Measurements from ENCODE around the gene NEU1.
A peak's percentile ranks its signal among the peaks of the same experiment; 100 is the strongest.
"Not testable (repeated sequence)": the region's sequence is repeated elsewhere in the genome, so short reads cannot be mapped to it uniquely, and the experiment has no call there.

NEU1 gene

DNA sequence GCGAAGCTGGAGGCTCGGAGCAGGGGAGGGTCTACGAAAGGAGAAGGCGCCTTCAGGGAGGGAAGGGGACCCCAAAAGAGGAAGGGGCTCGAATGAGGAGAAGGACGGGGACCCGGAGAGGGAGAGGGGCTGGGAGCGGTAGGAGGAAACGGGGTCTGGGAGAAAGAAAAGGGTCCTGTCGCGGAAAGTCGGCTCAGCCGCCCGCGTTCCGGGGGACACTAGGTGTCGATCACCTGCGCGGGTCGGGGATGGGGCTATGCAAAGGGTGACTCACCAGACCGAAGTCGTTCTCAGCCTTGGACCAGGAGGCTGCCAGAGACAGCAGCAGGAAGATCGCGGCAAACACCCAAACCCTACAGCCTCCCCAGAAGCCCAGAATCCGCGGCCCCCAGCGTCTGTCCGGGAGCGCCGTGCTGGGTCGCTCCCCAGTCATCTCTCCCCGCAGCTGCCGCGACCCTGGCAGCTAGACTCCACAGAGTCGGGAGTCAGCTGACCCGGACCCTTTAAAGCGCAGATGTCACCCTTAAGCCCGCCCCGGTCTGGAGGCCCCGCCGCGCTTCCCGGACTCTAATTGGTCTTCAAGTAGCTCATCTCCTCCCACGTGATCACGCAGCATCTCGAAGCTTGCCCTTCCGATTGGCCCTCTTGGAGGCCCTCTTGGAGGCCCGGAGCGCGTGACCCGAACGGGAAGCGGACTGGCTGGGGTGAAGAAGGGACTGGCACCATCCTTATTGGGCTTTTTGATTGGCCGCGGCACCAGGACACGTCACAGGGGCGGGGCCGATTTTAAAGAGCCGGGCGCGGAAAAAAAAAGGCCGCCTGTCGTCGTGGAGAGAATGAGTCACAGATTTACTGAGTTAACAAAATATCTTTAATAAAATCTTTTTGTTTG lies at the start of gene NEU1:
TSS of gene NEU1 (minus strand) at position 478 of the 892 bp plus-strand sequence. CDS start at position 433, 45 bp downstream.
- peak; percentile 100 for DNase-seq

DNA sequence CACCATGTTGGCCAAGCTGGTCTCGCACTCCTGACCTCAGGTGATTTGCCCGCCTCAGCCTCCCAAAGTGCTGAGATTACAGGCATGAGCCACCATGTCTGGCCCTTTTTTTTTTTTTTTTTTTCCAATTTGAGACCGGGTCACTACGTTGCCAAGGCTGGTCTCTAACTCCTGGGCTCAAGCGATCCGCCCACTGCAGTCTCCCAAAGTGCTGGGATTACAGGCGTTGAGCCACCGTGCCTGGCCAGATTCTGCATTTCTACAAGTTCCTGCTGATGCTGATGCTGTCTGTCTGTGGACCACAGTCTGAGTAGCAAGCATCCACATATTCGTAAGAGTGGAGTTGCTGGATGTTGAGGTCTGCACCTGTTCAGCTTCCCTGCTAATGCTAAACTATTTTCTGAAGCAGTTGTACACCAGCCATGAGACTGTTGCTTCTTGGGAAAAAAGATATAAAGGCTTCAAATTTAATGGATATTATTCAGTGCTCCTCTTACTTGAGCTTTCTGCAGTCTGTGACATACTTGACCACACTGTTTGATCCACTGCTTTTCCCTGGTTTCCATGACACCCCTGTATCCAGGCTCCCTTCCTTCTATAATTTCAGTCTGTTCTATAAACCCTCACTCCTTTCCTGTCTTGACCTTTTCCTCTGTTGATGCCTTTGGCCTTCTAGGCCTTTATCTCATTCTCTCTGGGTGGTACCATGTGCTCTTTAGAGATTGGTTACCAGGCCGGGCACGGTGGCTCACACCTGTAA lies 49.4 kb upstream of the NEU1 start:
- no peak for DNase-seq

DNA sequence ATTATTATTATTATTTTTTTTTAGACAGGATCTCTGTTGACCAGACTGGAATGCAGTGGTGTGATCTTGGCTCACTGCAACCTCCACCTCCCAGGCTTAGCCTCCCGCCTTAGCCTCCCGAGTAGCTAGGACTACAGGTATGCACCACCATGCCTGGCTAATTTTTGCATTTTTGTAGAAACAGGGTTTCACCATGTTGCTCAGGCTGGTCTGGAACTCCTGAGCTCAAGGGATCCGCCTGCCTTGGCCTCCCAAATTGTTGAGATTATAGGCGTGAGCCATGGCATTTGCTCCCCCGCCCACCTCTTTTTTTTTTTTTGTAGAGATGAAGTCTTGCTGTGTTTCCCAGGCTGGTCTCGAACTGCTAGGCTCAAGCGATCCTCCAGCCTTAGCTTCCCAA lies 46.7 kb upstream of the NEU1 start:
- not testable (repeated sequence) for DNase-seq

DNA sequence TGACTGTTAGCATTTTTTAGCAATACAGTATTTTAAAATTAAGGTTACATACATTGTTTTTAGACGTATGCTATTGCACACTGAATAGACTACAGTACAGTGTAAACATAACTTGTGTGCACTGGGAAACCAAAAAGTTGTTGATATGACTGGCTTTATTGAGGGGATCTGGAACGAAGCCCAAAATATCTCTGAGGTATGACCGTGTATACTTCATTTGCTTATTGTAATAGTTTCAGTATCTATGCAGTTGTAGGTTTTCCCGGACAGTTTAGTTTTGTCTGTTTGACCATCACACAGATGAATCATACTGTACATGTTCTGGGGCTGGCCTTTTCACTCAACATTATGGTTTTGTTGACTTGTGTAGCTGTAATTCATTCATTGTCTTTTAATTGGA lies 46.2 kb upstream of the NEU1 start:
- DNase-seq = no peak

DNA sequence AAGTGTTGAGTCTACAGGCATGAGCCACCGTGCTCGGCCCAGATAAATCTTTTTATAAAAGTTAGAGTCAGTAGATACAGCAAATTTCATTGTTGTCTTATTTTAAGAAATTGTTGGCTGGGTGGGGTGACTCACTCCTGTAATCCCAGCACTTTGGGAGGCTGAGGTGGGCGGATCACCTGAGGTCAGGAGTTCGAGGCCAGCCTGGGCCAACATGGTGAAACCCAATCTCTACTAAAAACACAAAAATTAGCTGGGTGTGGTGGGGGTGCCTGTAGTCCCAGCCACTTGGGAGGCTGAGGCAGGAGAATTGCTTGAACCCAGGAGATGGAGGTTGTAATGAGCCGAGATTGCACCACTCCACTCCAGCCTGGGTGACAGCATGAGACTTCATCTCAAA lies 45.6 kb upstream of the NEU1 start:
- not testable (repeated sequence) for DNase-seq

DNA sequence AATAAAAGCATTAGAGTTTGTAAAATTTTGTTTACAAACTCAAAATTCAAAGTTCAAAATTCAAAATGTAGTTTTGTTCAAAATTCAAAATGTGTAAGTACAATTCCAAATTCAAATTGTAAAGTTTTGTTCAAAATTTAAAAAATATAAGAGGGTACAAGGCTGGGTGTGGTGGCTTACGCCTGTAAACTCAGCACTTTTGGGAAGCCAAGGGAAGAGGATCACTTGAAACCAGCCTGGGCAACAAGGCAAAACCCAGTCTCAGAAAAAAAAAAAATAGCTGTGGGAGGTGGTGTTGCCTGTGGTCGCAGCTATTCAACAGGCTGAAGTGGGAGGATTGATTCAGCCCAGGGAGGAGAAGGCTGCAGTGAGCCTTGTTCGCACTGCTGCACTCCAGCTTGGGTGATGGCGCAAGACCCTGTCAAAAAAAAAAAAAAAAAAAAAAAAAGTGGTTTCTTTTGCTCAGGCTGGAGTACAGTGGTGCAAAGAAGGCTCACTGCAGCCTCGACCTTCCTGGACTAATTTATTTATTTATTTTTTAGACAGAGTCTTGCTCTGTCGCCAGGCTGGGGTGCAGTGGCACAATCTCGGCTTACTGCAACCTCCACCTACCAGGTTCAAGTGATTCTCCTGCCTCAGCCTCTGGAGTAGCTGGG lies 44.7 kb upstream of the NEU1 start:
- DNase-seq = no peak

DNA sequence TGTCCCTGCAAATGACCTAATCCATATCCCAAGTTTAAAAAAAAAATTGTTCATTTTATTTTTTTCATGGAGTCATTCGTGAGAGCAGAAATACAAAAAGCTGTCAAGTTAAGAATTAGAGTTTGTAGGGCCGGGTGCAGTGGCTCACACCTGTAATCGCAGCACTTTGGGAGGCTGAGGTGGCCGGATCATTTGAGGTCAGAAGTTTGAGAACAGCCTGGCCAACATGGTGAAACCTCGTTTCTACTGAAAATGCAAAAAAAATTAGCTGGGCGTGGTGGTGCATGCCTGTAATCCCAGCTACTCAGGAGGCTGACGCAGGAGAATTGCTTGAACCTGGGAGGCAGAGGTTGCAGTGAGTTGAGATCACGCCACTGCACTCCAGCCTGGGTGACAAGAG lies 44.1 kb upstream of the NEU1 start:
- DNase-seq = not testable (repeated sequence)

DNA sequence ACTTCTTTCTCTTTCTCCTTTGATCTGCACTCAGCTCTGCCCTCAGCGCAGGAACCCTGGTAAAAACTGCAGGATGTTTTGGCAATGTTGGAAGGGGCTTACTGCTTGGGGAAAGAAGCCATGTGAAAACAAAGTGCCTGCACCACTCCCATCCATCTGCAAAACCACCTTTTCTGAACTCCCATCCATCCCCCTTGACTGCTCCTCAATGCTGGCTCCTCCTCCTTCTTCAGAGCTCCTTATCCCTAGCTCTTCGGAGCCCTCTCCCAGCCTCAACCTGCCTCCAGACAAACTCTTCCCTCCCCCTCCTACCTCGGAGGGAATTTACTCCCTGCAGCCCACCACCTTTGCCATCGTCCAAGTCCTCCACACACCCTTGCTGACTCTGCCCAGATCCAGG lies 43.5 kb upstream of the NEU1 start:
- no peak for DNase-seq

DNA sequence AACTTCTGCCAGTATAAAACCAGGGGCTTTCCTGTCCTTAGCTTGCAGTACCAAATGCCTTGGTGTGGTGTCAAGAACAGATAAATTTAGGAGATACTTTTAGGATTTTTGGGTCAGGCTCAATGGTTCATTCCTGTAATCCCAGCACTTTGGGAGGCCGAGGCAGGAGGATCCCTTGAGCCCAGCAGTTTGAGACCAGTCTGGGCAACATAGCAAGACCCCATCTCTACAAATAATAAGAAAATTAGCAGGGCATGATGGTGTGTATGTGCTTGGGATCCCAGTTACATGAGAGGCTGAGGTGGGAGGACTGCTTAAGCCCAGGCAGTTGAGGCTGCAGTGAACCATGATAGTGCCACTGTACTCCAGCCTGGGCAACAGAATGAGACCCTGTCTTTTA lies 42.4 kb upstream of the NEU1 start:
- no peak for DNase-seq

DNA sequence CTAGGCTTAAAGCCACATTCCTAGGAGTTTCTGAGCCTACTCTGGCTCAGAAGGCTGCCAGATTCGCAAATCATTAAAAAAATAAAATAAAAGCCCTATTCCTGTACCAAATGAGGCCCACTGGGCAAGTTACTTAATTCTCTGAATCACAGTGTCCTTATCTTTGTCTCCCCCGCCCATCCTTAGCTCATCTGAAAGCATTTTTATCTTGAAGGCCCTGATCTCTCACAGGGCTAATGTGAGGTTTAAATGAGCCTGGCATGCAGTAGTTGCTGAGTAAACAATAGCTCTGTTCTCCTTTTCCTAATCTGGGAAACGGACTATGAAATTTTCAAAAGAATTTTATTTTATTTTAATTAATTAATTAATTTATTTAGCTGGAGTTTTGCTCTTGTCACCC lies 41.3 kb upstream of the NEU1 start:
- no peak for DNase-seq

DNA sequence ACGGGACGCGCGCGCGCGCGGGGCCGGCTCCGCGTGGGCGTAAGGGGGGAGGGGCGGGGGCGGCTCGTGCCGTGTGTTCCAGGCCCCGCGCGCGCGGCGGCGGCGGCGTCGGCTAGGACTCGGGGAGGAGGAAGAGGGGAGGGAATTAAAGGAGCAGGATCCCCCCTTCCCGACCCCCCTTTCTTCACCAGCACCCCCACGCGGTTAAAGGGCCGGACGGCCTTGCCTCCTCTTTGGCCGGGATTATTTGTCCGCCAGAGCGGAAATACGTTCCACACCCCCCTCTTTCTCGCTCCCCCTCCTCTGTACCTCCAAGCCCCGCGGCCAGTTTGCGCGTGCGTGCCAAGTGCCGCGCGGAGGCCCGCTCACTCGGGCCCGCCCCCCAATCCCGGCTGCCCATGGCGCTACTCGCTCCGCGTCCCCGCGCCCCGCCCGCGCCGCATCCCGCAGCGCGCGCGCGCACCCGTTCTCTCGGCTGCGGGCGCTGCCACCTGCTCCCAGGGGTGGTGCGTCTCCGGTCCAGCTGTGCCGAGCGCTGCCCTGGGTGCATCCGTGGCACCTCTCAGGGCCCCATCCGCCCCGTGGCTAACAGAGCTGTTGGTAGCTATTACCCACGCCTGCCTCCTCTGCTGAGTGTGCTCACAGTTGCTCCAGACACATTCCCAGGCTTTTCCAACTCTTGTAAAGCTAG lies 39.5 kb upstream of the NEU1 start, which contains the start of gene ZBTB12:
TSS of gene ZBTB12 (minus strand) at position 134 of the 691 bp plus-strand sequence. CDS start 781 bp downstream, outside the sequence.
- DNase-seq = peak; percentile 91

DNA sequence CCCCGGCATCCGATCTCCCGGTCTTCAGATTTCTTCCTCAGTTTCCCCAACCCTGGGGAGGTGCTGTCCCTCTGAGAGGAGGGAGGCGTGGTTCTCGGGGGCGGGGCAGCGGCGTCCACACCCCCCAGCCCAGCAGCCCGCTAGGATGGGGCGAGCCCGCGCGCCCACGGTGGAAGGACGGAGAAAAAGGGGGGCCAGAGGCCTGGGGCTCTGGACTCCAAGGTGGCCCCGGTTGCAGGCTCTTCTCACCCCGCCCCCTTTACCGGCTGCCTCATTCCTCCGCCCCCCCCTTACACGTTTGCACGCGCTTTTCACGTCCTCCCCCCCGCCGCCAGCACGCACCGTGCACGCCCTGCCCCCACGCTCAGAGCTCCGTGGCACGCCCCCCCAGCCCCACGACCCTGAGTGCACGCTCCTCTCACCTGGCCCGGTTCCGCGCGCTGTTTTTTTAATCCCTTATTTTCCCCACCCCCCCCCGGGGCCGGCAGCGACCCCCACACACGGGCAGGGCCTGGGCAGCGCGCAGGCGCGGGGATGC lies 38.9 kb upstream of the NEU1 start:
- peak; percentile 63 for DNase-seq

DNA sequence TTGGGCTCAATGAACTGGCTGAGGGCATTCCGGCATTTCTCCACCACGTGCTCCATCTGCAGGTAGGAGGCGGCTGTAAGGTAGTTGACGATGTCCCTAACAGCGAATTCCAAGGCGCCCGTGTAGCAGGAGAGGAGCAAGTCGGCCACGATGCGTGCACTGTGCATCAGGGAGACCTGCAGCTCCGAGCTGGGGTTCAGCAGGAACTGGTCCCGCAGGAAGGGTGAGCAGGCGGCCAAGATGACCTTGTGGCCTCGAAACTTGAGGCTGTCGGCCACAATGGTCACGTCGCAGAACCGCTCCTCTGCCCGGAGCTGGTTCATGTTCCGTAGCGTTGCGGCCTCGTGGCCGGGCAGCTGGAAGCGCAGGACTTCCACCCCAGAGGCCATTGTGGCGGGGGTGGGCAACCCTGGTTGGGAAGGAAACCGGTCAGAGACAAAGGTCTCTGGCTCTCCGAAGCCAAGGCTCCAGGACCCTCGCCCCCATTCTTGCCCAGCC lies 38.3 kb upstream of the NEU1 start:
- no peak for DNase-seq

DNA sequence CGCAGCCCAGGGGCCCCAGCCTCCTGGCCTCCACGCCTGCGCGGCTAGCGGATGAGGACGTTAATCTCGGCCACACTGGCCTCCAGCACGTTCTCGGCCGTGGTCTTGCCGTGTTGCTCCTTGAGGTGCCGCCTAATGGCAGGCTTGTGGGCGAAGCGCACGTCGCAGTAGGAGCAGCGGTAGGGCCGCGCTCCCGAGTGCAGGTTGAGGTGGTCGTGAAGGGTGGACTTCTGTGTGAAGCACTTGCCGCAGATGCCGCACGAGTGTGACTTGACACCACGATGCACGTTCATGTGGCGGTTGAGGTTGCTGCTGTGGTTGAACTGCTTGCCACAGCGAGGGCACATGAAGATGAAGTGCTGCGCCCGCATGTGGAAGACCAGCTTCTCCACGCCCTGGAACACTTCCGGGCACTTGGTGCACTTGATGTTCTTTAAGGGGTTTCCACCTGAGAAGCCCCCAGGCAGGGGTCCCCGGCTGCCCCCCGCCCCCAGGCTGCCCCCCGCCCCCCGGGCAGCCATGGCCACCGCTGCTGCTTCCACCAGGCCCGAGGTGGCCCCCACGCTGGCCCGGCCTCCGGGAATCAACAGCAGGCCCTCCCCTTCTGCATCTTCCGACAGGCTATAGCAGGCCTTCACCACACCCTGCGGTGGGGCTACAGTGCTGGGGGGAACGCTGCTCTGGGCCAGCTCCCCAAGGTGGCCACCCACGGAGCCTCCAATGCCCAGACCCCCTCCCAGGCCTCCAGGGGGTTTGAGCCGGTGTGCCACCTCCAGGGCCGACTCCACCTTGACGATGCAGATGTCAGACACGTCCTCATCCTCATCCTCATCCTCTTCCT lies 37.5 kb upstream of the NEU1 start:
- DNase-seq = peak; percentile 40

DNA sequence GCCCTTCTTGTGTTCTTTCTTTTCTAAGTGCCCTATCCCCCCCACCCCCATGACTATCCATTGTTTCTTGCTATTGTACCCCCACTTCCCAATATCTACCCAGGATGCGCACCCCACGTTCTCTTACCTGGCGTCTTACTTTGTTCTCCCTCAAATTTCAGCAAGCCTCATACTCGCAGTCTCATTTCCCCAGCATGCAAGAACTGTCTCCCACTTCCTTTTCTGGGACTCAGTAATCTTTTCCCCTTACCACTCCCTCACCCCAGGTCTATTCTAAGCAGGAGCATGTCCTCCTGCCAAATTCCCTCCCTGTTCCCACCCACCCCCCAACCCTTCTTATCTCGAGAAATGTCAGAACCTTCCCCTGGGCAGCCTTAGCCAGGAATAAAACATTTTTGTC lies 36.6 kb upstream of the NEU1 start:
- DNase-seq = no peak

DNA sequence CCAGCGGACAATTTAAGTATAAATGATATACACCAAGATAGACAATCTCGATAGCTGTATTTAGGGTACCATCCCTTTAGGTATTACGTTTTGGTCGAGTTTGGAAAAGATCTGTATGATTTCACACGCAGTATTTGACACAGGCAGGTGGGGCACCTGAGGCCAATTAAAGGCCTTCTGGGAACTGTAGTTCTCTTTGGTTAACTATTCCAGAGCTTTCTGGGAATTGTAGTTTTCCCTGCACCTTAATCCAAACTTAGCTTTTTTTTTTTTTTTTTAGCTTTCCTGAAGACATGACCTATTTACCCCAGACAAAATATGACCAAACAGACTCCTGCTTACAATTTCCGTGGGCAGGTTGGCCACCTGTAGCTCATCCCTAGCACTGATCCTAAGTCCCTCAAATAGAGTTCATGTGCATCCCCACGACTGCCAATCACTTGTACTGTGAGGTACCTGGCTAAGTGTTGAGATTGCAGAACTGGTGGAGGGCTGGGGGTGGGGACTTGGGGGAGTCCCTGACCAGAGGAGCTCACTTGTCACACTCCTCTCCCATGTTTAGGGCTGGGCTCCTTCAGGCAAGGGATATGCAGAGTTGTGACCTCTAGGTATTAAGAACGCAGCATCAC lies 35.9 kb upstream of the NEU1 start:
- DNase-seq = peak; percentile 74

DNA sequence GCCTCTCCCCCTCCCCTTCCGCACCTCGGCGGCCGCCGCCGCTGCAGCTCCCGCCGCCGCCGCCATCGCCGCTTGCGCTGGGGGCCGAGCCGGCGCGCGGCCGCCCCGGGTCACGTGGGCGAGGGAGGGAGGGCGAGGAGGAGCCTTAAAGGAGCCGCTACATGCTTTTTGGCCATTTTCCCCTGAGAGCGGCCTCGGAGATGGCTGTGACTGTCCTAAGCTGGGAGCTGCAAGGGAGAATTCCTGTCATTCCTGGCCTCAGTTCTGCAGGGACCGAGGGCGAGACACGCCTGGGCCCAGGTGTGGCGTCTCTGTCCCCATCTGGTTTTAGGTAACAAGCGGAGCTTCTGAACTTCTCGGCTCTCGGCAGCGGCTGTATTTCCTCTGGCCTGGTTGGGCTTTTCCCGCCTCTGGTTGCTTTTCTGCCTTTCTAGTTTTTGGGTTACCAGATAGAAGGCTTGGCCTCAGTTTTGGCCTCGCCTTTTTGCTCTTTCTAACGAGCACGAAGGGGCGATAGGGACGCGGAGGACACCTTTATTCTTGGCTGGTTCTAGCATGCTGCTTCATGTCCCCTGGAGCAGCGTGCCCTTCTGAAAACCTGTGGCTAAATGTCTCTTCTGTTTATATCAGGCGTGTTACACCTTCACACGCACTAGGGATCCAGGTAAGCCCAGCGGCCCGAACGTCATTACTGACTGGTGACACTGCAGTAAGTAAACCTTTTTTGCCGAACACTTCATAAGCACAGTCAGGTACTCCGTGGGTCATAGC lies 35.2 kb upstream of the NEU1 start, which contains the start of gene EHMT2:
TSS of gene EHMT2 (minus strand) at position 87 of the 771 bp plus-strand sequence. CDS start at position 66, 21 bp downstream.
- peak; percentile 86 for DNase-seq

DNA sequence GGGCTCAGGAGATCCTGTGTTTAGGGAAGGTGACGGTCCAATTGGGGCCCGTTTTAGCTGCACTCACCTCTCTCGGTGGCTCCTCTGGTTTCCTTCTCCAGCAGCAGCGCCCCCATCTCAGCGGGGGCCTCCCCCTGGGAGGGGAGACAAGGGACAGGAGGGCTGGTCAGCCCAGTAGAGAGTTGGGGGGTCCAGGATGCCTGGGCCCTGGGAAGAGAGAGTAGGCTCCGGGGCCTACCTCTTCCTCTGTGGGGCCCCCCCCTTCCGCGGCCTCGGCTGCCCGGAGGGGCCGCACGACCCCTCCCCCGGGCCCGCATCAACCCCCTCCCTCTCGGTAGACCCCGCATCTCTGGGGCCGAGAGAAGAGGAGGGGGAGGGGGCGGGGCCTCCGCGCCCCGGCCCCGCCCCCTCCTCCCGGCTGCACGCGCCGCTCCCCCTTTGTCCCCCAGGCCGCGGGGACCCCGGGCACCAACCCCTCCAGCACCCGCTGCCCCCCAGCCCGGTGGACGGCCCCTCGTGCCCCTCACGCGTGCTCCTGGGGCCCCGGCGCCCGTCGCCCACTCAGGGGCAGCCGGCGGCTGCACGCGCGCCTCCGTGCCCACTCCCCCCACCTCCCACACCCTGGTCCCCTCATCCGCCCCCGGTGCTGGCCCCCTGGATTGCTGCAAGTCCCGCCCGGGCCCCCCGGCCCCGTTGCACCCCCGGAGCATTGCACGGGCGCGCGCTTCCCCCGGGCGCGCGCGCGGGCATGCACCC lies 34.4 kb upstream of the NEU1 start:
- no peak for DNase-seq

DNA sequence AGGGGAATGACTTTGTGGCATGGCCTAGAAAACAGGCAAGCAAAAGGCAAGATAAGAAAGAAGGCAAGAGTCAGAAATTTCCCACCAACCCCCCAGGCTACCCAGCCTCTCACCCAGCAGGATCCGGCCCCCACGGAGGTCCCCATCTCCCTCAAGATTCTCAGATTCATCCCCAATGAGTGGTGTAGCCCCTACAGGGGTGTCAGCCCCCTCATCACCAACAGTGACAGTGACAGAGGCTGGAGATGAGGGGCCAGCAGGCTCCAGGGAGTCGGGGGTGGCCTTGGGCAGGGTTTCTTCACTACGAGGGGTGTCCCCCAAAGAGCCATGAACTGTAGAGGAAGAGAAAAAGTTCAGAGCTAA lies 33.9 kb upstream of the NEU1 start:
- DNase-seq = no peak

Measured in CD4-positive, alpha-beta T cell treated with Interleukin-21 for 1 hour (primary cell).